Measurements from ENCODE around the gene B4GALT3.

- TF ChIP-seq ZC3H10 (CRISPR knock-in tag; IDR thresholded peaks at IDR 0.05) (no peak), ARNTL (CRISPR knock-in tag; IDR thresholded peaks at IDR 0.05; ENCODE audit: borderline replicate concordance, low read depth) (no peak), CREB5 (CRISPR knock-in tag; IDR thresholded peaks at IDR 0.05; ENCODE audit: low read depth) (no peak), GLIS3 (CRISPR knock-in tag; IDR thresholded peaks at IDR 0.05) (no peak), ZNF8 (CRISPR knock-in tag; IDR thresholded peaks at IDR 0.05) (no peak)
These were observed at the start of gene B4GALT3 for GRCh38 chr1:161177112-161177935.

Data from SK-N-SH treated with all-trans-retinoic acid at 6 μM for 48 hours (cell line).